ENCODE measurements around the gene ZBTB7C. TPM values are rescaled to one million over a fixed set of nuclear protein-coding genes. Genes with fewer than 3 reads are reported as not detected.

ZBTB7C gene
- total and polyA plus RNA-seq, 10 of the 15 experiments (the other 5 are each of a cell fraction or from before 2014, with no cell fraction given) = under 0.01 to 0.08 (median 0.01) TPM; not detected in 7

- ATAC-seq (no peak), FAIRE-seq (no peak), DNase-seq (ENCODE audit: low read depth, low spot score) (no peak)
- Histone ChIP-seq H3K9ac (ENCODE audit: control insufficient read depth, insufficient read depth, low read length) (no peak overlapping the region), H3K27ac (ENCODE audit: control insufficient read depth, insufficient read depth) (no peak overlapping the region), H2AFZ (ENCODE audit: control insufficient read depth, low read depth, low read length) (no peak overlapping the region), H3K4me3 (no peak overlapping the region), H3K4me2 (ENCODE audit: control insufficient read depth, insufficient read depth) (no peak overlapping the region), H3K9me3 (replicated peaks; ENCODE audit: control insufficient read depth, insufficient read depth, low read length) (no peaks in the 10 kb centered on the region), H3K79me2 (ENCODE audit: control insufficient read depth, insufficient read depth, low read length) (no peaks in the 10 kb centered on the region), H3K4me1 (ENCODE audit: control insufficient read depth, insufficient read depth, low read length) (no peaks in the 10 kb centered on the region), H4K20me1 (ENCODE audit: control insufficient read depth, insufficient read depth) (no peaks in the 10 kb centered on the region), H3K36me3 (ENCODE audit: control insufficient read depth in 2 of 2, insufficient read depth in 2 of 2, low read length in 1 of 2) (no peaks in the 10 kb centered on the region), H3K27me3 (replicated peaks in 1 of 2; ENCODE audit: control insufficient read depth in 2 of 2, insufficient read depth in 2 of 2, low read length in 1 of 2) (no peaks in the 10 kb centered on the region; a peak in 2 of 4 replicates)
- CTCF ChIA-PET = no interaction called here
- in situ Hi-C loops (cut with MboI) = no loop called here
- POLR2A ChIA-PET = no interaction called here
- BruUV-seq (replicated peaks) = no TSS peak
- SMC1A ChIA-PET (ENCODE audit: uncharacterized antibody, unreplicated experiment) = interaction anchor here (0.6 kb wide), 1 partner anchor 549 kb away, joined by 4 read pairs; no protein-coding TSS in a partner anchor
- intact Hi-C loops (cut with micrococcal nuclease; ENCODE audit: unreplicated experiment) = loop anchor here (5.0 kb wide), 1 partner anchor 52 kb away; no protein-coding TSS in a partner anchor
- WGBS (ENCODE audit: insufficient coverage, insufficient replicate concordance, low lambda C conversion rate, missing lambda C conversion rate) = 47% methylated on average over 6 of the region's 6 CpGs
- RAD21 ChIA-PET (ENCODE audit: unreplicated experiment) = no interaction called here
- TF ChIP-seq STAT3 (IDR thresholded peaks at IDR 0.05; ENCODE audit: low read depth, low read length) (no peak), ZNF384 (IDR thresholded peaks at IDR 0.05; ENCODE audit: borderline replicate concordance, low read depth, low read length) (no peak), ZBTB4 (CRISPR knock-in tag; IDR thresholded peaks at IDR 0.05) (no peak), USF2 (IDR thresholded peaks at IDR 0.05; ENCODE audit: borderline replicate concordance, low read depth, low read length) (no peak), MTA3 (IDR thresholded peaks at IDR 0.05; ENCODE audit: borderline replicate concordance, low read length) (no peak), BCL11A (IDR thresholded peaks at IDR 0.05; ENCODE audit: low read depth, low read length) (no peak), FOS (IDR thresholded peaks at IDR 0.05; ENCODE audit: borderline replicate concordance, extremely low read depth, insufficient read length) (no peak), CHD1 (IDR thresholded peaks at IDR 0.05; ENCODE audit: low read depth, low read length) (no peak), SPI1 (IDR thresholded peaks at IDR 0.05; ENCODE audit: borderline replicate concordance, insufficient read depth, low read depth, low read length) (no peak), IRF3 (IDR thresholded peaks at IDR 0.05) (no peak), ZNF622 (IDR thresholded peaks at IDR 0.05) (no peak), ZSCAN29 (IDR thresholded peaks at IDR 0.05) (no peak), PML (IDR thresholded peaks at IDR 0.05; ENCODE audit: low read length) (no peak), BACH1 (IDR thresholded peaks at IDR 0.05; ENCODE audit: borderline replicate concordance) (no peak), NR2C2 (IDR thresholded peaks at IDR 0.05; ENCODE audit: borderline replicate concordance, control insufficient read depth, insufficient read length, low read depth) (no peak), POLR2AphosphoS5 (IDR thresholded peaks at IDR 0.05; ENCODE audit: low read length) (no peak), SUPT20H (IDR thresholded peaks at IDR 0.05; ENCODE audit: borderline replicate concordance, control insufficient read depth, low read depth, low read length) (no peak), BHLHE40 (IDR thresholded peaks at IDR 0.05; ENCODE audit: borderline replicate concordance in 1 of 2, low read depth in 2 of 2, low read length in 1 of 2) (no peak)
These were observed 283.5 kb downstream of the ZBTB7C start for GRCh38 chr18:48125724-48126123.

All from GM12878 (cell line).